ENCODE data around the gene PLA2G4A.

PLA2G4A gene

DNA sequence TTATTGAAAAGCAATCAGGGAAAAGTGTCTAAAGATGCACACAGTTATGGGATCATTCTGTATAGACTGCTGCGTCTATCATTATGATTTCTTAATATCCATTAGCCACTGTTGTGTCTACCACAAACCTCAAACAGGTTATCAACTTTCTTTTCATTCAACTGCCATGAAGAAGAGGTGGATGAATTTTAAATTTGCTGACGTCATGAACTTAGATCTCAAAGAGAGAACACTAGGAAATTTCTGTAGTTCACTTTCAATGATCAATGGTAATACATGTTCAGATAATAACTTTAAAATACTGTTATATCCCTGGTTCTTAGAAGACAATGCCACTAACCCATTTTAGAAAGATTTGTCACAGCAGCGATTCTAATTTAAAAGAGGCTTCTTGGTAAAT is 6.7 kb downstream of the PLA2G4A start:
- H3K27me3 ChIP-seq (ENCODE audit: control insufficient read depth, insufficient read depth, low read length), result no peaks in the 10 kb centered on the region
- H3K4me1 ChIP-seq (ENCODE audit: control insufficient read depth, insufficient read depth, low read length), result no peaks in the 10 kb centered on the region
- H3K9me3 ChIP-seq (replicated peaks; ENCODE audit: low read length), result no peaks in the 10 kb centered on the region
- no peak overlapping the region for H3K9ac ChIP-seq (ENCODE audit: low read depth, low read length)
- no peak overlapping the region for H3K4me2 ChIP-seq (ENCODE audit: low read length)
- no peaks in the 10 kb centered on the region for H3K36me3 ChIP-seq (ENCODE audit: insufficient read depth, low read length)
- H3K4me3 ChIP-seq (ENCODE audit: low read length), result no peak overlapping the region

- Histone ChIP-seq H3K27me3 (ENCODE audit: control insufficient read depth, insufficient read depth, low read length) (no peaks in the 10 kb centered on the region), H3K4me2 (ENCODE audit: low read length) (no peak overlapping the region), H3K4me3 (ENCODE audit: low read length) (no peak overlapping the region), H3K4me1 (ENCODE audit: control insufficient read depth, insufficient read depth, low read length) (no peaks in the 10 kb centered on the region), H3K9me3 (replicated peaks; ENCODE audit: low read length) (no peaks in the 10 kb centered on the region), H3K36me3 (ENCODE audit: insufficient read depth, low read length) (no peaks in the 10 kb centered on the region), H3K9ac (ENCODE audit: low read depth, low read length) (no peak overlapping the region)
Observed at GRCh38 chr1:186837806-186838205, 9.1 kb downstream of the PLA2G4A start.

GRCh38 chr1:186838380-186839040 is 9.8 kb downstream of the PLA2G4A start:
- Histone ChIP-seq H3K4me2 (ENCODE audit: low read length) (no peak overlapping the region), H3K9ac (ENCODE audit: low read depth, low read length) (no peak overlapping the region), H3K9me3 (replicated peaks; ENCODE audit: low read length) (no peaks in the 10 kb centered on the region), H3K4me1 (ENCODE audit: control insufficient read depth, insufficient read depth, low read length) (no peaks in the 10 kb centered on the region), H3K27me3 (ENCODE audit: control insufficient read depth, insufficient read depth, low read length) (no peaks in the 10 kb centered on the region), H3K36me3 (ENCODE audit: insufficient read depth, low read length) (no peaks in the 10 kb centered on the region), H3K4me3 (ENCODE audit: low read length) (no peak overlapping the region)

DNA sequence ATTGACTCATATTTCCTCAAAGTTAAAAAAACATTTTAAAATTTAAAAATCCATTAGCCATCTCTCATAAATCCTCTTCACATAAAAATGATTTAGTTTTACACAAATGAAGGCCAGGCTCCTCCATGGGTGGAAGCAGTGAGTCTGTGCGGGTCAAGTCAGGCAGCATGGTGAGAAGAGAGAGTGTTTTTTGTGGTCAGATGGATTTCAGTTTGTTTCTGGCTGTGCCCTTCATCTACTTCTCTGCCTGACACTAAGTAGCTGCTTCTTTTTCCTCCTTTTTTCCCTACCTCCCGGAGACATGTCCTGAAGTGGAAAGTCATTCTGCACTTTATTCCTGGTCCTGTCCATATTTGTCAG is 10.3 kb downstream of the PLA2G4A start:
- Histone ChIP-seq H3K9me3 (replicated peaks; ENCODE audit: low read length) (no peaks in the 10 kb centered on the region), H3K36me3 (ENCODE audit: insufficient read depth, low read length) (no peaks in the 10 kb centered on the region), H3K27me3 (ENCODE audit: control insufficient read depth, insufficient read depth, low read length) (no peaks in the 10 kb centered on the region), H3K4me1 (ENCODE audit: control insufficient read depth, insufficient read depth, low read length) (no peaks in the 10 kb centered on the region), H3K4me3 (ENCODE audit: low read length) (no peak overlapping the region), H3K9ac (ENCODE audit: low read depth, low read length) (no peak overlapping the region), H3K4me2 (ENCODE audit: low read length) (no peak overlapping the region)

- Histone ChIP-seq H3K4me2 (ENCODE audit: low read length) (no peak overlapping the region), H3K9ac (ENCODE audit: low read depth, low read length) (no peak overlapping the region), H3K4me1 (ENCODE audit: control insufficient read depth, insufficient read depth, low read length) (no peaks in the 10 kb centered on the region), H3K27me3 (ENCODE audit: control insufficient read depth, insufficient read depth, low read length) (no peaks in the 10 kb centered on the region), H3K4me3 (ENCODE audit: low read length) (no peak overlapping the region), H3K9me3 (replicated peaks; ENCODE audit: low read length) (no peaks in the 10 kb centered on the region), H3K36me3 (ENCODE audit: insufficient read depth, low read length) (no peaks in the 10 kb centered on the region)
Observed at GRCh38 chr1:186841599-186841998, 12.8 kb downstream of the PLA2G4A start.

DNA sequence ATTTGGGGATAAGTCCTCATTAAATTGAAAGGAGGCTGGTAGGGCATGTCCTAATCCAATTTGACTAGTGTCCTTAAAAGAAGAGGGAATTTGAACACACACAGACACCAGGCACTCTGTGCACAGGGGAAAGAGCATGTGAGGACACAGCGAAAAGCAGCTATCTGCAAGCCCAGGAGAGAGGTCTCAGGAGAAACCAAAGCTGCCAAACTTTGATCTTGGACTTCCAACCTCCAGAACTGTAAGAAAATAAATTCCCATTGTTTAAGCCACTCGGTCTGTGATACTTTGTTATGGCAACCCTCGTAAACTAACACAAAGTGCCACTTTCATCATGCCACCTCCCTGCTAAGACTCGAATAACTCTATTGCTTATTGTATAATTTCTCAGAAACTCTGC is 13.8 kb downstream of the PLA2G4A start:
- Histone ChIP-seq H3K4me3 (ENCODE audit: low read length) (no peak overlapping the region), H3K4me1 (ENCODE audit: control insufficient read depth, insufficient read depth, low read length) (no peaks in the 10 kb centered on the region), H3K27me3 (ENCODE audit: control insufficient read depth, insufficient read depth, low read length) (no peaks in the 10 kb centered on the region), H3K4me2 (ENCODE audit: low read length) (no peak overlapping the region), H3K9ac (ENCODE audit: low read depth, low read length) (no peak overlapping the region), H3K36me3 (ENCODE audit: insufficient read depth, low read length) (no peaks in the 10 kb centered on the region), H3K9me3 (replicated peaks; ENCODE audit: low read length) (no peaks in the 10 kb centered on the region)

DNA sequence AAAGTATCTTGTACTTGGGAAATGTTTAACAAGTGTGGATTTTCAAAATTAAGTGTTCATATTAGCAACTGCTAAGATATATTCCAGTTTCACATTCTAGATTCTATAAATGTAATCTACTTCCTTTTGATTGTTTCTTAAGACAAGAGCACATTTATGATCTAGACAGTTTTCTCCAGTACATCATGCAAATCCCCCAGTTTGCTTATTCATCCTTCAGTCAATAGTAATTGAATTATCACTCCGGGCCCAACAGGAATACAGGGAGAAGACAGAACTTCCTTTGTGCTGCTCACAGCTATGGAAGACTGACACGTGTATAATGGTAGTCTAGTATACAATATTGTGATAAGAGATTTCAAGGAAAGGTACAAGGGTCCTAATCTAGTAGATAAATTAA is 14.5 kb downstream of the PLA2G4A start:
- Histone ChIP-seq H3K9me3 (replicated peaks; ENCODE audit: low read length) (no peaks in the 10 kb centered on the region), H3K4me1 (ENCODE audit: control insufficient read depth, insufficient read depth, low read length) (no peaks in the 10 kb centered on the region), H3K27me3 (ENCODE audit: control insufficient read depth, insufficient read depth, low read length) (no peaks in the 10 kb centered on the region), H3K36me3 (ENCODE audit: insufficient read depth, low read length) (no peaks in the 10 kb centered on the region), H3K9ac (ENCODE audit: low read depth, low read length) (no peak overlapping the region), H3K4me2 (ENCODE audit: low read length) (no peak overlapping the region), H3K4me3 (ENCODE audit: low read length) (no peak overlapping the region)

GRCh38 chr1:186843931-186844330 is 15.2 kb downstream of the PLA2G4A start:
- no peak overlapping the region for H3K4me3 ChIP-seq (ENCODE audit: low read length)
- no peaks in the 10 kb centered on the region for H3K4me1 ChIP-seq (ENCODE audit: control insufficient read depth, insufficient read depth, low read length)
- H3K27me3 ChIP-seq (ENCODE audit: control insufficient read depth, insufficient read depth, low read length), result no peaks in the 10 kb centered on the region
- no peaks in the 10 kb centered on the region for H3K36me3 ChIP-seq (ENCODE audit: insufficient read depth, low read length)
- no peaks in the 10 kb centered on the region for H3K9me3 ChIP-seq (replicated peaks; ENCODE audit: low read length)
- no peak overlapping the region for H3K4me2 ChIP-seq (ENCODE audit: low read length)
- no peak overlapping the region for H3K9ac ChIP-seq (ENCODE audit: low read depth, low read length)

GRCh38 chr1:186845576-186846210 is 16.9 kb downstream of the PLA2G4A start:
- no peaks in the 10 kb centered on the region for H3K9me3 ChIP-seq (replicated peaks; ENCODE audit: low read length)
- H3K4me2 ChIP-seq (ENCODE audit: low read length), result no peak overlapping the region
- H3K27me3 ChIP-seq (ENCODE audit: control insufficient read depth, insufficient read depth, low read length), result no peaks in the 10 kb centered on the region
- H3K9ac ChIP-seq (ENCODE audit: low read depth, low read length), result no peak overlapping the region
- no peaks in the 10 kb centered on the region for H3K4me1 ChIP-seq (ENCODE audit: control insufficient read depth, insufficient read depth, low read length)
- H3K36me3 ChIP-seq (ENCODE audit: insufficient read depth, low read length), result no peaks in the 10 kb centered on the region
- H3K4me3 ChIP-seq (ENCODE audit: low read length), result no peak overlapping the region

DNA sequence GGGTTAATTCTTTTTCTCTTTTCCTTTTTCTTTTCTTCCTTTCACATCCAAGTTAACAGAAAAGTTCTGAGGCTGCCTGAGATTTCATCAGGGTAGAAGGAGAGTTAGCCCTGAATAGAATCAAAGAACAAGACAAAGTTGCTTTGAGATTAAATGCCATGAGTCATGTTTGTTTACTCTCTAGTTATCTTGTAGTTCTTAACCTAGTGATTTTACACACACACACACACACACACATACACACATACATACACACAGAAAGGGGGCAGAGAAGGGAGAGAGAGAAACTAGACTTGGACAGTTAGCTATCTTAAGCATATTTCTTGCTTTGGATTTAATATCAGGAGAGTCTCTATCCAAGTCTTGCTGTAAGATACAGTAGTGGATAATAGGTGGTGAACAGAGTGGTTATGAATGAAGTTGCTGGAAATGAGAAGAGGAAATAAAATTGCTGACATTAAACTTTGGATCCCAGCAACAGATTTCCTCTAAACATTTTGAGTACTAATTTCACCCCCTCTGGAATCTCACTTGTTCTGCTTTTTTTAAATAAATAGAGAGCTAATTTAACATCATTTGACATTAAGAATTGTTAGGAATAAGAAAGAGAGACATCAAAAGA is 19.9 kb downstream of the PLA2G4A start:
- no peaks in the 10 kb centered on the region for H3K4me1 ChIP-seq (ENCODE audit: control insufficient read depth, insufficient read depth, low read length)
- H3K27me3 ChIP-seq (ENCODE audit: control insufficient read depth, insufficient read depth, low read length), result no peaks in the 10 kb centered on the region
- H3K36me3 ChIP-seq (ENCODE audit: insufficient read depth, low read length), result no peaks in the 10 kb centered on the region
- H3K4me2 ChIP-seq (ENCODE audit: low read length), result no peak overlapping the region
- H3K9ac ChIP-seq (ENCODE audit: low read depth, low read length), result no peak overlapping the region
- H3K4me3 ChIP-seq (ENCODE audit: low read length), result no peak overlapping the region
- no peaks in the 10 kb centered on the region for H3K9me3 ChIP-seq (replicated peaks; ENCODE audit: low read length)

- H3K4me1 ChIP-seq (ENCODE audit: control insufficient read depth, insufficient read depth, low read length), result no peaks in the 10 kb centered on the region
- H3K27me3 ChIP-seq (ENCODE audit: control insufficient read depth, insufficient read depth, low read length), result no peaks in the 10 kb centered on the region
- H3K9me3 ChIP-seq (replicated peaks; ENCODE audit: low read length), result no peaks in the 10 kb centered on the region
- no peak overlapping the region for H3K4me3 ChIP-seq (ENCODE audit: low read length)
- no peak overlapping the region for H3K9ac ChIP-seq (ENCODE audit: low read depth, low read length)
- no peak overlapping the region for H3K4me2 ChIP-seq (ENCODE audit: low read length)
- no peaks in the 10 kb centered on the region for H3K36me3 ChIP-seq (ENCODE audit: insufficient read depth, low read length)
Observed at GRCh38 chr1:186849271-186849671, 20.5 kb downstream of the PLA2G4A start.

- Histone ChIP-seq H3K36me3 (ENCODE audit: insufficient read depth, low read length) (no peaks in the 10 kb centered on the region), H3K4me3 (ENCODE audit: low read length) (no peak overlapping the region), H3K9ac (ENCODE audit: low read depth, low read length) (no peak overlapping the region), H3K27me3 (ENCODE audit: control insufficient read depth, insufficient read depth, low read length) (no peaks in the 10 kb centered on the region), H3K9me3 (replicated peaks; ENCODE audit: low read length) (no peaks in the 10 kb centered on the region), H3K4me1 (ENCODE audit: control insufficient read depth, insufficient read depth, low read length) (no peaks in the 10 kb centered on the region), H3K4me2 (ENCODE audit: low read length) (no peak overlapping the region)
Observed at GRCh38 chr1:186849826-186850225, 21.1 kb downstream of the PLA2G4A start.
